ENCODE measurements around the gene BCAS3. TPM values are rescaled to one million over a fixed set of nuclear protein-coding genes. Genes with fewer than 3 reads are reported as not detected.

Gene BCAS3
- polyA plus RNA-seq, 1 donor from 2014 or later: 21.6 TPM

GRCh38 chr17:61338874-61339478 lies 661.3 kb downstream of the BCAS3 start:
- H3K4me3 ChIP-seq (ENCODE audit: low read length): no peak overlapping the region
- H3K9me2 ChIP-seq (ENCODE audit: insufficient read depth, low read length): no peaks in the 10 kb centered on the region
- H3K9ac ChIP-seq (ENCODE audit: low read length): no peak overlapping the region
- H3K27me3 ChIP-seq (ENCODE audit: insufficient read depth, low read depth, low read length): no peaks in the 10 kb centered on the region
- no peak overlapping the region for H2AFZ ChIP-seq (ENCODE audit: low read depth, low read length)
- H3K36me3 ChIP-seq (ENCODE audit: insufficient read depth, low read length): no peaks in the 10 kb centered on the region
- TF ChIP-seq REST (IDR thresholded peaks at IDR 0.05; ENCODE audit: borderline replicate concordance): no peak
- TF ChIP-seq POLR2AphosphoS5 (IDR thresholded peaks at IDR 0.05): no peak
- TF ChIP-seq EP300 (conservative IDR thresholded peaks at IDR 0.05; ENCODE audit: poor library complexity, severe bottlenecking): no peak
- no peak for TF ChIP-seq CTCF (IDR thresholded peaks at IDR 0.05; ENCODE audit: poor library complexity, severe bottlenecking)
- TF ChIP-seq MXI1 (conservative IDR thresholded peaks at IDR 0.05; ENCODE audit: poor library complexity, severe bottlenecking): no peak
- no peak for TF ChIP-seq EZH2 (IDR thresholded peaks at IDR 0.05; ENCODE audit: borderline replicate concordance, insufficient read depth, low read length, poor library complexity, severe bottlenecking)
- no peak for TF ChIP-seq RAD21 (conservative IDR thresholded peaks at IDR 0.05)
- TF ChIP-seq TAF1 (IDR thresholded peaks at IDR 0.05; ENCODE audit: low read depth): no peak
- no peak for TF ChIP-seq SMC3 (conservative IDR thresholded peaks at IDR 0.05; ENCODE audit: poor library complexity)
- H3F3A ChIP-seq (ENCODE audit: insufficient read depth, low read length, poor library complexity, severe bottlenecking): no peaks in the 10 kb centered on the region
- H3K27ac ChIP-seq (ENCODE audit: low read length): no peak overlapping the region
- no peaks in the 10 kb centered on the region for H3K79me2 ChIP-seq (replicated peaks; ENCODE audit: insufficient read depth, low read length)
- no peaks in the 10 kb centered on the region for H3K9me3 ChIP-seq (ENCODE audit: low read length)
- no peaks in the 10 kb centered on the region for H4K20me1 ChIP-seq (ENCODE audit: insufficient read depth)
- H3K4me2 ChIP-seq (ENCODE audit: low read length): no peak overlapping the region

GRCh38 chr17:61340431-61341209 lies 663.0 kb downstream of the BCAS3 start:
- no peaks in the 10 kb centered on the region for H3K27me3 ChIP-seq (ENCODE audit: insufficient read depth, low read depth, low read length)
- no peaks in the 10 kb centered on the region for H4K20me1 ChIP-seq (ENCODE audit: insufficient read depth)
- no peak overlapping the region for H3K4me2 ChIP-seq (ENCODE audit: low read length)
- H3K9me3 ChIP-seq (ENCODE audit: low read length): no peaks in the 10 kb centered on the region
- no peaks in the 10 kb centered on the region for H3K79me2 ChIP-seq (replicated peaks; ENCODE audit: insufficient read depth, low read length)
- no peak for TF ChIP-seq REST (IDR thresholded peaks at IDR 0.05; ENCODE audit: borderline replicate concordance)
- TF ChIP-seq TAF1 (IDR thresholded peaks at IDR 0.05; ENCODE audit: low read depth): no peak
- no peak for TF ChIP-seq CTCF (IDR thresholded peaks at IDR 0.05; ENCODE audit: poor library complexity, severe bottlenecking)
- no peak for TF ChIP-seq POLR2AphosphoS5 (IDR thresholded peaks at IDR 0.05)
- no peak for TF ChIP-seq EP300 (conservative IDR thresholded peaks at IDR 0.05; ENCODE audit: poor library complexity, severe bottlenecking)
- TF ChIP-seq RAD21 (conservative IDR thresholded peaks at IDR 0.05): no peak
- no peak for TF ChIP-seq SMC3 (conservative IDR thresholded peaks at IDR 0.05; ENCODE audit: poor library complexity)
- TF ChIP-seq EZH2 (IDR thresholded peaks at IDR 0.05; ENCODE audit: borderline replicate concordance, insufficient read depth, low read length, poor library complexity, severe bottlenecking): no peak
- no peak for TF ChIP-seq MXI1 (conservative IDR thresholded peaks at IDR 0.05; ENCODE audit: poor library complexity, severe bottlenecking)
- H2AFZ ChIP-seq (ENCODE audit: low read depth, low read length): no peak overlapping the region
- no peak overlapping the region for H3K4me3 ChIP-seq (ENCODE audit: low read length)
- no peaks in the 10 kb centered on the region for H3F3A ChIP-seq (ENCODE audit: insufficient read depth, low read length, poor library complexity, severe bottlenecking)
- H3K27ac ChIP-seq (ENCODE audit: low read length): no peak overlapping the region
- no peaks in the 10 kb centered on the region for H3K9me2 ChIP-seq (ENCODE audit: insufficient read depth, low read length)
- H3K36me3 ChIP-seq (ENCODE audit: insufficient read depth, low read length): no peaks in the 10 kb centered on the region
- no peak overlapping the region for H3K9ac ChIP-seq (ENCODE audit: low read length)
